Measurements from ENCODE around the gene JSRP1. TPM values are rescaled to one million over a fixed set of nuclear protein-coding genes. Genes with fewer than 3 reads are reported as not detected.

Gene JSRP1
- total and polyA plus RNA-seq, 4 donors = 0.25 to 0.45 (median 0.39) TPM; not detected in 1

DNA sequence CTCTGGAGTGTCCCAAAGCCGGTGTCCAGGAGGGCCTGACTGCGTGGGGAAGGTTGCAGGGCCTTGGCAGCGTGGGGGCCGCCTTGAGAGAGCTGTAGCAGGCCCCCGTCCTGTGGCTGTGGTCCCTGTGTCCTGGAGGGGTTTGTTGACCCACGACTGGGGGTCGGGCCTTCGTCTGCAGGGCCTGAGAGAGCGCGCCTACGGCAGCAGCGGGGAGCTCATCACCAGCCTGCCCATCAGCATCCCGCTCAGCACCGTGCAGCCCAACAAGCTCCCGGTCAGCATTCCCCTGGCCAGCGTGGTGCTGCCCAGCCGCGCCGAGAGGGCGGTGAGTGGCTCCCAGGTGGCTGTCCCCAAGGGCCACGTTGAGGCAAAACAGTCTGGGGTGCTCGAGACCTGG is 38.6 kb downstream of the JSRP1 start:
- Histone ChIP-seq H3K36me3 (ENCODE audit: control insufficient read depth in 4 of 4, insufficient read depth in 3 of 4, low read depth in 1 of 4, low read length in 3 of 4) (peaks cover 10 to 67% (median 19%) of the 10 kb centered on the region in 4 donors), H3K27me3 (ENCODE audit: control insufficient read depth in 4 of 4, insufficient read depth in 4 of 4, low read length in 3 of 4) (no peaks in the 10 kb centered on the region), H3K4me3 (ENCODE audit: low read depth in 1 of 3, low read length in 3 of 3) (no peak overlapping the region), H3K9ac (ENCODE audit: low read depth in 1 of 2, low read length in 2 of 2) (no peak overlapping the region), H3K27ac (ENCODE audit: low read depth in 1 of 2, low read length in 2 of 2) (no peak overlapping the region), H3K4me1 (ENCODE audit: control insufficient read depth in 4 of 4, insufficient read depth in 4 of 4, low read length in 3 of 4) (no peaks in the 10 kb centered on the region), H3K9me3 (ENCODE audit: control insufficient read depth in 4 of 4, low read length in 3 of 4) (no peaks in the 10 kb centered on the region)
- TF ChIP-seq YY1 (IDR thresholded peaks at IDR 0.05) (no peak), MAX (IDR thresholded peaks at IDR 0.05) (no peak)
- DNase-seq (ENCODE audit: low spot score) = no peak
- WGBS = 98% methylated on average over 22 of the region's 22 CpGs

GRCh38 chr19:2216361-2217225 is 39.6 kb downstream of the JSRP1 start:
- TF ChIP-seq TAF1 (conservative IDR thresholded peaks at IDR 0.05) = no peak
- no peak for TF ChIP-seq YY1 (IDR thresholded peaks at IDR 0.05)
- no peak for TF ChIP-seq REST (IDR thresholded peaks at IDR 0.05)
- no peak for TF ChIP-seq JUND (IDR thresholded peaks at IDR 0.05)
- no peak for TF ChIP-seq EGR1 (IDR thresholded peaks at IDR 0.05; ENCODE audit: low read depth in 2 of 2)
- TF ChIP-seq, protein P1, sequence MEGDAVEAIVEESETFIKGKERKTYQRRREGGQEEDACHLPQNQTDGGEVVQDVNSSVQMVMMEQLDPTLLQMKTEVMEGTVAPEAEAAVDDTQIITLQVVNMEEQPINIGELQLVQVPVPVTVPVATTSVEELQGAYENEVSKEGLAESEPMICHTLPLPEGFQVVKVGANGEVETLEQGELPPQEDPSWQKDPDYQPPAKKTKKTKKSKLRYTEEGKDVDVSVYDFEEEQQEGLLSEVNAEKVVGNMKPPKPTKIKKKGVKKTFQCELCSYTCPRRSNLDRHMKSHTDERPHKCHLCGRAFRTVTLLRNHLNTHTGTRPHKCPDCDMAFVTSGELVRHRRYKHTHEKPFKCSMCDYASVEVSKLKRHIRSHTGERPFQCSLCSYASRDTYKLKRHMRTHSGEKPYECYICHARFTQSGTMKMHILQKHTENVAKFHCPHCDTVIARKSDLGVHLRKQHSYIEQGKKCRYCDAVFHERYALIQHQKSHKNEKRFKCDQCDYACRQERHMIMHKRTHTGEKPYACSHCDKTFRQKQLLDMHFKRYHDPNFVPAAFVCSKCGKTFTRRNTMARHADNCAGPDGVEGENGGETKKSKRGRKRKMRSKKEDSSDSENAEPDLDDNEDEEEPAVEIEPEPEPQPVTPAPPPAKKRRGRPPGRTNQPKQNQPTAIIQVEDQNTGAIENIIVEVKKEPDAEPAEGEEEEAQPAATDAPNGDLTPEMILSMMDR (IDR thresholded peaks at IDR 0.05; ENCODE audit: low read depth, low read length, missing input control) = no peak
- TF ChIP-seq ATF3 (IDR thresholded peaks at IDR 0.05) = no peak
- no peak for TF ChIP-seq FOXA1 (IDR thresholded peaks at IDR 0.05)
- Histone ChIP-seq H3K27ac (ENCODE audit: low read depth in 1 of 2, low read length in 2 of 2) (no peak overlapping the region), H3K36me3 (ENCODE audit: control insufficient read depth in 4 of 4, insufficient read depth in 3 of 4, low read depth in 1 of 4, low read length in 3 of 4) (peaks cover 16 to 72% (median 19%) of the 10 kb centered on the region in 4 donors), H3K9ac (ENCODE audit: low read depth in 1 of 2, low read length in 2 of 2) (no peak overlapping the region), H3K4me3 (ENCODE audit: low read depth in 1 of 3, low read length in 3 of 3) (no peak overlapping the region), H3K4me1 (ENCODE audit: control insufficient read depth in 4 of 4, insufficient read depth in 4 of 4, low read length in 3 of 4) (no peaks in the 10 kb centered on the region), H3K27me3 (ENCODE audit: control insufficient read depth in 4 of 4, insufficient read depth in 4 of 4, low read length in 3 of 4) (no peaks in the 10 kb centered on the region), H3K9me3 (ENCODE audit: control insufficient read depth in 4 of 4, low read length in 3 of 4) (no peaks in the 10 kb centered on the region)
- no peak for DNase-seq (ENCODE audit: low spot score)
- 96% methylated on average over 43 of the region's 43 CpGs for WGBS

DNA sequence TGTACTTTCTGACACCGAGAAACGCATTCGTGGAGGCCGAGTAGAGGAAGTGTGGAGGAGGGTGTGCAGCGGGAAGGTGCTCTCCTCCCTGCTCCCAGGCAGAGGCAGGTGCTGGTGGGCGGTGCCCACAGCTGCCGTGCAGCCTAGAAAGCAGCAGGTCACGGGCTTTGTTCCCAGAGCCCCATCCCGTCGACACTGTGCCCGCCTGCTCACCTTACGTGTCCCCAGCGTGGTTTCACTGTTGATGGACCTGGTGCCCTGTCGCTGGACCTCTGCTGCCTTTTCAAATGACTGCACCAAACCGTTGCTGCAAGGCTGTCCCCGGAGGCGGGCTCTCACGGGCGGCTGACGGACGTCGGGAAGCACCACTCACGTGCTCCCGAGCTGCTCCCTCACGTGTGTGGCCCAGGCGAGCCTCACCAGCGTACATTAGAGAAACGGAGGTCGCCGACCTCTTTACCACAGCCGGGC is 40.9 kb downstream of the JSRP1 start:
- 92% methylated on average over 31 of the region's 31 CpGs for WGBS
- no peaks in the 10 kb centered on the region for H3K27me3 ChIP-seq (ENCODE audit: control insufficient read depth in 4 of 4, insufficient read depth in 4 of 4, low read length in 3 of 4)
- H3K36me3 ChIP-seq (ENCODE audit: control insufficient read depth in 4 of 4, insufficient read depth in 3 of 4, low read depth in 1 of 4, low read length in 3 of 4) = peaks cover 17 to 80% (median 22%) of the 10 kb centered on the region in 4 donors
- no peak overlapping the region for H3K9ac ChIP-seq (ENCODE audit: low read depth in 1 of 2, low read length in 2 of 2)
- no peak overlapping the region for H3K4me3 ChIP-seq (ENCODE audit: low read depth in 1 of 3, low read length in 3 of 3)
- H3K9me3 ChIP-seq (ENCODE audit: control insufficient read depth in 4 of 4, low read length in 3 of 4) = no peaks in the 10 kb centered on the region
- DNase-seq (ENCODE audit: low spot score) = no peak
- H3K4me1 ChIP-seq (ENCODE audit: control insufficient read depth in 4 of 4, insufficient read depth in 4 of 4, low read length in 3 of 4) = no peaks in the 10 kb centered on the region
- TF ChIP-seq REST (IDR thresholded peaks at IDR 0.05) (no peak), FOXA2 (IDR thresholded peaks at IDR 0.05) (no peak), ATF3 (IDR thresholded peaks at IDR 0.05) (no peak), EGR1 (IDR thresholded peaks at IDR 0.05; ENCODE audit: low read depth in 2 of 2) (no peak), GABPA (IDR thresholded peaks at IDR 0.05 in 1 of 2, conservative IDR thresholded peaks at IDR 0.05 in 1 of 2) (no peak), HNF4G (IDR thresholded peaks at IDR 0.05) (no peak), RAD21 (IDR thresholded peaks at IDR 0.05) (no peak)
- H3K27ac ChIP-seq (ENCODE audit: low read depth in 1 of 2, low read length in 2 of 2) = no peak overlapping the region
